NCI-H1694 treated with DMSO at 0.1 percent for 48 hours (cell line): ENCODE data around the gene DNAH10.
"Not testable (repeated sequence)": the region's sequence is repeated elsewhere in the genome, so short reads cannot be mapped to it uniquely, and the experiment has no call there.

Experiments
- DNase-seq: peaks from one replicate; lab custom pipeline; 2025; lab: John Stamatoyannopoulos, UW

DNAH10 gene

DNA sequence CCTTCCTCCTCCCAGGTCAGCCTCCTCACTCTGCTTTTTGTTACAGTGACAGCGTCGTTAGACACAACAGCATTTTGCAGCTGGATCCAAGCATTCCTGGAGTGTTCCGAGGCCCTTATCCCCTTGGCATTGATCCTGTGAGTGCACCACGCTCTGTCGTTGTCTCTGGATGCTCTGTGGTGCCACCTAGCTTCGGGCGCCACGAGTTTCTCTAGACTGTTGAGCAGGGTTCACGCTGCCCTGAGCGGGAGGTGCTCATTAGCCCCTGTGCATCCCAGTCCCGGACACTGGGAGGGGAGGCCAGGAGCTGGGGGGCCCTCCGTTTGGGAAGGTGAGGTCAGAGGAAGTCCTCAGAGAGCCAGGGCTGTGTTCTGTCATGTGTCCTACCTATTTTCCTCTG is 17.3 kb upstream of the DNAH10 start:
- no peak for DNase-seq

GRCh38 chr12:123747309-123747708 is 14.8 kb upstream of the DNAH10 start:
- no peak for DNase-seq

DNA sequence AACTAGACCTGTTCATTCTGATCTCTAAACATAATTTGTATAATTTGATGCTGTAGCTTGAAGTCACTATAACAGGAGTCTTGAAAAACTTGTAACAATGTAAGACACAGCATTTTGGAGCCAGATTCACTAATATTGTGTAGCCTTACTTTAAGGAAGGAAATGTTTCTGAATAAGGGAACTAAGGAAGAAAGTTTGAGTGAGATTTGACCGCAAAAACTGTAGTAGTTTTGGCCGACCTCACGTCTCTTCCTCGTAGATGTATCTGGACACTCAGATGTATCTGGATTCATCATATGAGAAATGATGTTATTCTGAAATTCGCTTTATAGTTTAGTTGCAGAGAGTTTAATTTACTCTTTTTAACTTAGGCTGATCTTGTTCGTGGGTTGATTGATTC is 13.9 kb upstream of the DNAH10 start:
- no peak for DNase-seq

DNA sequence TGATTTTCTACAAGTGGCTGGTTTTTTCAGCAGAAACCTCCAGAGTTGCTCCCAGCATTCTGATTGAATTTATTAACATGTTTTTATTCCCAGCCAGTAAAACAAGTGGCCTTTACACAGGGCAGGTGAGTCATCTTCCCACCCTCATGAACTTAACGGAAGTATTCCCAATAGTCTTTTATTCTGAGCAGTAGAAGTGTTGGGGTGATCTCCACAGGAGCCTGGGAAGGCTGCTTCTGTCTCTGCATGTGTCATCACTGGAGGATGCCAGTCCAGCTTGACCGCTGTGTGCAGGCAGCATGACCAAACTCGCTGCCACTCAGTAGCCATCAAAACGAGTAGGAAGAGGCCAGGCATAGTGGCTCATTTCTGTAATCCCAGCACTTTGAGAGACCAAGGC is 13.4 kb upstream of the DNAH10 start:
- DNase-seq = no peak

DNA sequence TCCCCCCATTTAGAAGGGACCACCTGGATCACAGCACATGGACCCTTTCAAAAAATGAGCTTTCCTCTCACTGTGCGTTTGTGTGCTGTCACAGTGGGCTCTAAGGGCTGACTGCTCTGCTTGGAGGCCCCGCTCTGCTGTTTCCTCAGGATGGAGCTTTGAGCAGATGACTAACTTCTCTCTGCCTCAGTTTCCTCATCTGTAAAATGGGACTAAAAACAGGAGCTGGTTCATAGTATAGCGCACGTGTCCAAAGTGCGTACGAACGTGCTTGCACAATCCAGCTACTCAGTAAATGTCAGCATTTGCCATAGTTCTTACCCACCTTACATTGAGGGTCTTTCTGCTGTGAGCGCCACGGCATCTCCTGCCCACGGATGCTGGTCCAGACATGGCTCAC is 12.7 kb upstream of the DNAH10 start:
- DNase-seq = no peak

- no peak for DNase-seq
These were observed 11.9 kb upstream of the DNAH10 start for GRCh38 chr12:123750159-123750656.

GRCh38 chr12:123752046-123752445 is 10.1 kb upstream of the DNAH10 start:
- no peak for DNase-seq

DNA sequence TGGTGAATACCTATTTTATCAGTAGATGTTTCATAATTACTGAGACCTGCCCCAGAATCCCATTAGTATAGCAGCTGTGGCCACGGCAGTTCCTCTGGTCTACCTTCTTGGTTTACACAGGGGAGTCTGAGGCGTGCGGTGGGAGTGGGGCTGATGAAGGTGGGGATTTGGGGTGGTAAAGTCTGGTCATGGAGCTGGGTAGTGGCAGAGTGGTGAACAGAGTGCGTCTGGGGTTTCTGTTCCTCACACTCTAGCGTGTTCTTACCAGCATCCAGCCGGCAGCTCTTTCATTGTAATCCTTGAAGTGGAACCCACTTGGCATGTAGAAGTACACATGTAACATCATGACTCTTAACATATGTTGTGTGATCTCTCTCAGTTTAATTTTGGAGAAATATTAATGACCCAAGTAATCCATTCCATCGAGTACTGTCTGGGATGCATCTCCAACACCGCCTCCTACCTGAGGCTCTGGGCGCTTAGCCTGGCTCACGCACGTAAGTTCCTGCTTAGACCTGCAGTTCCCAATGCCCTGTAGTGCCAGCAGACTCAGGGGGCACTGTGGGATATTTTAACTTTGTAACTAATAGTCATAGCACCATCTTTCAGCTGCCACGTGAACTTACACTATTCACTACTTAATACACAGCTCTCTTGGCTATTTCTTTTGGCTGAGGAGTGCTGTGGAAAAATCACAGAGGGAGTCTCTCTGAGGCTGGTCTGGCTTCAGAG is 7.9 kb upstream of the DNAH10 start:
- DNase-seq = no peak

- no peak for DNase-seq
These were observed 4.5 kb upstream of the DNAH10 start for GRCh38 chr12:123757561-123757960.

DNA sequence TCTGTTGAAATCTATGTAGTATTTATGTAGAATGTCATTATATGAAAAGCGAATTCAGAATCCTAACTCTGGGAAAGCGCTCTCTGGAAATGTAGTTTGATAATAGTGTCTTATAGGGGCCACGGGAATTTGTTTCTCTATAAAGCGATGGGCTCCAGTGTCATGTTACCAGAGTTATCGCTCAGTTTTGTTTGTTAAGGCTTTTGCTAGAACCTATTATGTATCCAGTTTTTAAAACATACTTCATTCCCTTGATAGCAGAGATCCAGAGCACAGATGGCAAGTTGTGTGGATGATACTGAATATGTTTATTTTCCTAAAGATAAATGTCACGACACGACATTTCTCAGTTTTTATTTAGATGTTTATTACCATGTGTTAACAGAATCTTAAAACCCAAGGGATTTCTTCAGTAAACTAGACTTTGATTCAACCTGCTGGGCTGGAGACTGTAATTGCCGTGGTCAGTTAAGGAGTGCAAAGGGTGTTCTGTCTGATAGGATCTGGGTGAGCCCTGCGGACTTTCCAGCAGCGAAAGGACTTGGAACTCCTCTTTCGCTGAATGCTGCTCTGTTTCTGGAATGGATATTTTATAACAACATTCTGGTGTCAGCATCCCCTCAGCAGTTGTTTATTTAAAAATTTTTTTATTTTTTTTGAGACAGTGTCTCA is 1.7 kb upstream of the DNAH10 start:
- no peak for DNase-seq

DNA sequence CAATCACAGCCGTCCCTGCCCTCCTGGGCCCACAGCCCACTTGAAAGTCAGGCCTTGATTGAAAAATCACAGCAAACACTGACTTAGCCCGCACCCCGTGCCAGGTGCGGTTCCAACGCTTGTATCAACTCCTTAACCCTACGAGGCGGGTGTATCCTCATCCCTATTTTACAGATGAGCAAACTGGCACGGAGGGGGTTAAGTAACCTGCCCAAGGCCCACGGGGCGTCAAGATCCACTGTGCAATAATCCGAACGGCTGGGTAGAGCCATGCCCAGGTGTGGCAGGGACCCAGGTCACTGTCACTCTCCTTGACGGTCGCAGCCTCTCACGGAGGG is 583 bp downstream of the DNAH10 start:
- no peak for DNase-seq

GRCh38 chr12:123763093-123763492 is 992 bp downstream of the DNAH10 start:
- no peak for DNase-seq

DNA sequence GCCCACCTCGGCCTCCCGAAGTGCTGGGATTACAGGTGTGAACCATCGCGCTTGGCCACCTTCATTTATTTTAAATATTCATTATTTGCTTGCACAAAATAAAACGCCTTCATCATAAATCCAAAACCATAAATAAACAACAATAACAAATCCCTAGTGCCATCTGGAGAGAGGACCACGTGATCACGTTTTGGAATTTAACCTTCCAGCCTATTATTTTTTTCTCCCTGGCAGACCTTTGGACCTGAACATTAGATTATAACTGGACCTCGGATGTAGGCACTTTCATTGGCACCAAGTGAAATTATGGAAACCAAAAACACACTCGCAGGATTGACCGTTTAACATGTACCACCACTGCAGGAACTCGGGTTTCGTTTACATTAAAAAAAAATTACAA is 2.0 kb downstream of the DNAH10 start:
- no peak for DNase-seq

GRCh38 chr12:123765504-123766035 is 3.5 kb downstream of the DNAH10 start:
- no peak for DNase-seq

GRCh38 chr12:123767613-123768012 is 5.5 kb downstream of the DNAH10 start:
- DNase-seq = no peak

DNA sequence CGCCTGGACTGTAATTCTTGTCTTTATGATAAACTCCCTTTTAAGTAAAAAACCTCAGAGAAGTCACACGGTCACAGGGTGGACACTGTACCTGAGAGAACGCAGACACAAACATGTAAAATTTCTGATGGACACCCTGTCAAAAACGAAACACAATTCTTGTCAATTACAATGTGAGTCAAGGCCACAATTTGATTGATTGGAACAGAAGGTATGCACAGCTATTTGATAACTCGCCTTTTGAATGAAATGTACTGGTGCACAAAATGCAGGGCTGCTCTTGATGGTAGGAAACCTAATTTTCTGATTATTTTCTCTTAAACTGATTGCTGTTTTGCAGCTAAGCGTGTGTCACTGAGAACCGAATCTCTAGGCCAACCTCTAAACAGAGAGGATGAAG is 9.2 kb downstream of the DNAH10 start:
- no peak for DNase-seq

DNA sequence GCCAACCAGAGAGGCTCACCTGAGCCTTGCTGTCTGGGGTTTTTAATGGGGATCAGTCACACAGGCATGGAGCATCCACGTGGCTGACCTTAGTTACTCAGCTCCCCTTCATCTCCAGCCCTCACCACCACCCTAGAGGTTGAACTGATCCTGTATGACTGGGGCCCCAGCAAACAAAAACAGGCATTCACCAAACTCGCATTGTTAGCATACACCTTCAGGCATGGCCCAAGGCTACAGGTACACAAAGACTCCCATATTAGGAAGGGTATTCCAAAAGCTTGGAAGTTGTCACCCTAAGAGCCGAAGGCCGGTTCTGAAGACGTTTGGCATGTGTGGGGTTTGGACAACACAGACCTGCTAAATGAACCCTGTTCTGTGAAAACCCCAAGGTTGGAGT is 10.0 kb downstream of the DNAH10 start:
- no peak for DNase-seq

DNA sequence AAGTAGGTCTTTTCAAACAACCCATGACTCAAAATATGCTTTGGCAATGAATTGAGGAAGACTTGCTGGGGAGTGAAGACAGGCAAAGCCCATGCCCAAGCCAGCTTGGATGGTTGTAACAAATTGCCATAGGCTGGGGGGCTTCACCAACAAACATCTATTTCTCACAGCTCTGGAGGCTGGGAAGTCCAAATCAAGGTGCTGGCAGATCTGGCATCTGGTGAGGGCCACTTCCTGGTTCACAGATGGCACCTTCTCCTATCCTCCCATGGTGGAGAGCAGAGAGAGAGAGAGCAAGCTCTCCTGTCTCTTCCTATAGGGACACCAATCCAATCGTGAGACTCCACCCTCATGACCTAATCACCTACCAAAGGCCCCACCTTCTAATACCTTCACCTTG is 11.3 kb downstream of the DNAH10 start:
- DNase-seq = no peak

- no peak for DNase-seq
These were observed 17.4 kb downstream of the DNAH10 start for GRCh38 chr12:123779551-123779950.

GRCh38 chr12:123782997-123783792 is 21.1 kb downstream of the DNAH10 start:
- DNase-seq = no peak

DNA sequence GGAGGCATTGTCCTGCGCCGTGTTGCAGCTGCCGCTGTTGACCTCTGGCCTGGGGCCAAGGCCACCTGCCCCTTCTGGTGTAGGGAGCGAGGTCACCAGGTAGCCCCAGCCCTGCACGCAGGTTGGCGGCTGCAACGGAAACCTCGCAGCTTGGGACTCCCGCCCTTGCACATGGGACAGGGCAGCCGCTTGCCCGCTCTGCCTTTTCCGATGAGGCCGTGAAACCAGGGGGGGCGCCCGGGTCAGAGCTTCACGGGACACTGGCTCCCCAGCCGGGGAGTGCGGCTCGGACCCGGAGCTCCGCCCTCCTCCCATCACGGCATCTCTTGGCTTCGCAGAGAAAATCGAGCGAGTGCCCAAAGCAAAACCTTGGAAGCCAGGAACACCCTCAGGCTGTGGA is 25.4 kb downstream of the DNAH10 start:
- no peak for DNase-seq

- DNase-seq = no peak
These were observed 26.4 kb downstream of the DNAH10 start for GRCh38 chr12:123788541-123788940.

DNA sequence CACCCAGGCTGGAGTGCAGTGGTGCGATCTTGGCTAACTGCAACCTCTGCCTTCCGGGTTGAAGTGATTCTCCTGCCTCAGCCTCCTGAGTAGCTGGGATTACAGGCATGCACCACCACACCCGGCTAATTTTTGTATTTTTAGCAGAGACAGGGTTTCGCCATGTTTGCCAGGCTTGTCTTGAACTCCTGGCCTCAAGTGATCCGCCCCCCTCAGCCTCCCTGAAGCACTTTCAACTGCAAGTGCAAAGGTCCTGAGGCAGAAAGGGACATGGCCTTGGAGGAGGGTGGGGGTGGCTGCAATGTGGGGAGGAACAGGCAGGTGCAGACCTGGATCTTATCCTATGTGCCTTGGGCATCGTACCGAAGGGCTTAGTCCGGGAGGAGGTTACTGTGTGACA is 27.3 kb downstream of the DNAH10 start:
- not testable (repeated sequence) for DNase-seq
